HL-60 (cell line): ENCODE data around the gene SARDH.
"Not testable (repeated sequence)": the region's sequence is repeated elsewhere in the genome, so short reads cannot be mapped to it uniquely, and the experiment has no call there.

ENCODE experiments used
- DNase-seq, 2 experiments: peaks; one replicate each; pipeline ENCODE4 v3.0.0-alpha.2; 2010 to 2020; ENCODE audit warnings: low read depth in 1 of 2, low spot score in 1 of 2
- H3K27ac ChIP-seq: fragments of 250-450 bp; sonication (Bioruptor Pico); replicated peaks from 2 replicates; pipeline ENCODE4 v1.5.1; 2020; ENCODE audit warnings: mild to moderate bottlenecking, moderate library complexity
- H3K27me3 ChIP-seq: fragments of 250-450 bp; sonication (Bioruptor Pico); 2 replicates; pipeline ENCODE4 v1.5.1; 2021; ENCODE audit warnings: mild to moderate bottlenecking, moderate library complexity; ENCODE audit not compliant: insufficient read depth, poor library complexity, severe bottlenecking
- H3K4me3 ChIP-seq: replicated peaks from 2 replicates; pipeline ENCODE4 v1.5.1; 2011; ENCODE audit warnings: mild to moderate bottlenecking, control low read depth, low read length; ENCODE audit not compliant: insufficient read depth
- GABPA ChIP-seq: IDR thresholded peaks from 2 replicates; pipeline ENCODE4 v1.6.1; 2012; ENCODE audit warnings: low read depth
- POLR2AphosphoS5 ChIP-seq: IDR thresholded peaks from 2 replicates; pipeline ENCODE4 v1.6.1; 2012; ENCODE audit warnings: low read depth
- REST ChIP-seq: IDR thresholded peaks from 2 replicates; pipeline ENCODE4 v1.6.1; 2012; ENCODE audit warnings: low read depth; ENCODE audit not compliant: insufficient replicate concordance
- SPI1 ChIP-seq: IDR thresholded peaks from 2 replicates; pipeline ENCODE4 v1.6.1; 2012; ENCODE audit warnings: low read depth, mild to moderate bottlenecking, borderline replicate concordance
- TF ChIP-seq, protein P1 (sequence below): IDR thresholded peaks from one replicate; pipeline ENCODE4 v1.5.1; 2011; ENCODE audit warnings: low read length, control low read depth, inconsistent platforms; ENCODE audit not compliant: insufficient read depth

The SARDH gene

DNA sequence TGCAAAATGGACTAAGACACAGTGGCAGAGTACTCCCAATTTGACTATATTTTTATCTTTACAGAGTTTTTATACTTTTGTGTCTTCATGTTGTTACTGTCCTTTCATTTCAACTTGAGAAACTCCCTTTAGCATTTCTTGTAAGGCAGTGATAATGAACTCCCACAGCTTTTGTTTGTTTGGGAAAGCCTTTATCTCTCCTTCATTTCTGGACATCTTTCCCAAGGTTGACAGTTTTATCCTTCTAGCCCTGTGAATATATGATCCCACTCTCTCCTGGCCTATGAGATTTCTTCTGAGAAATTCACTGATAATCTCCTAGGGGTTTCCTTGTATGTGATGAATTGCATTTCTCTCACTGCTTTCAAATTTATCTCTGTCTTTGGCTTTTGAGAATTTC, 9.2 kb upstream of the SARDH start:
- TF ChIP-seq REST: no peak
- TF ChIP-seq SPI1: no peak
- no peak for TF ChIP-seq GABPA
- TF ChIP-seq, protein P1, sequence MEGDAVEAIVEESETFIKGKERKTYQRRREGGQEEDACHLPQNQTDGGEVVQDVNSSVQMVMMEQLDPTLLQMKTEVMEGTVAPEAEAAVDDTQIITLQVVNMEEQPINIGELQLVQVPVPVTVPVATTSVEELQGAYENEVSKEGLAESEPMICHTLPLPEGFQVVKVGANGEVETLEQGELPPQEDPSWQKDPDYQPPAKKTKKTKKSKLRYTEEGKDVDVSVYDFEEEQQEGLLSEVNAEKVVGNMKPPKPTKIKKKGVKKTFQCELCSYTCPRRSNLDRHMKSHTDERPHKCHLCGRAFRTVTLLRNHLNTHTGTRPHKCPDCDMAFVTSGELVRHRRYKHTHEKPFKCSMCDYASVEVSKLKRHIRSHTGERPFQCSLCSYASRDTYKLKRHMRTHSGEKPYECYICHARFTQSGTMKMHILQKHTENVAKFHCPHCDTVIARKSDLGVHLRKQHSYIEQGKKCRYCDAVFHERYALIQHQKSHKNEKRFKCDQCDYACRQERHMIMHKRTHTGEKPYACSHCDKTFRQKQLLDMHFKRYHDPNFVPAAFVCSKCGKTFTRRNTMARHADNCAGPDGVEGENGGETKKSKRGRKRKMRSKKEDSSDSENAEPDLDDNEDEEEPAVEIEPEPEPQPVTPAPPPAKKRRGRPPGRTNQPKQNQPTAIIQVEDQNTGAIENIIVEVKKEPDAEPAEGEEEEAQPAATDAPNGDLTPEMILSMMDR: no peak
- TF ChIP-seq POLR2AphosphoS5: no peak
- no peak overlapping the region for H3K4me3 ChIP-seq

DNA sequence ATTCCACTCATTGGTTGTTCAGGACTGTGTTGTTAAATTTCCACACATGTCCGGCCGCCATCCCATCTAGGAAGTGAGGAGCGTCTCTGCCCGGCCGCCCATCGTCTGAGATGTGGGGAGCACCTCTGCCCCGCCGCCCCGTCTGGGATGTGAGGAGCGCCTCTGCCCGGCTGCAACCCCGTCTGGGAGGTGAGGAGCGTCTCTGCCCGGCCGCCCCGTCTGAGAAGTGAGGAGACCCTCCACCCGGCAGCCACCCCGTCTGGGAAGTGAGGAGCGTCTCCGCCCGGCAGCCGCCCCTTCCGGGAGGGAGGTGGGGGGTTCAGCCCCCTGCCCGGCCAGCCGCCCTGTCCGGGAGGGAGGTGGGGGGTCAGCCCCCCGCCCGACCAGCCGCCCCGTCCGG, 6.4 kb upstream of the SARDH start:
- not testable (repeated sequence) for H3K27ac ChIP-seq, DNase-seq

More for the DNA sequence above, 9.2 kb upstream of the SARDH start:
- no peak for DNase-seq
- H3K27me3 ChIP-seq: no peaks in the 10 kb centered on the region
- H3K27ac ChIP-seq: no peak overlapping the region

DNA sequence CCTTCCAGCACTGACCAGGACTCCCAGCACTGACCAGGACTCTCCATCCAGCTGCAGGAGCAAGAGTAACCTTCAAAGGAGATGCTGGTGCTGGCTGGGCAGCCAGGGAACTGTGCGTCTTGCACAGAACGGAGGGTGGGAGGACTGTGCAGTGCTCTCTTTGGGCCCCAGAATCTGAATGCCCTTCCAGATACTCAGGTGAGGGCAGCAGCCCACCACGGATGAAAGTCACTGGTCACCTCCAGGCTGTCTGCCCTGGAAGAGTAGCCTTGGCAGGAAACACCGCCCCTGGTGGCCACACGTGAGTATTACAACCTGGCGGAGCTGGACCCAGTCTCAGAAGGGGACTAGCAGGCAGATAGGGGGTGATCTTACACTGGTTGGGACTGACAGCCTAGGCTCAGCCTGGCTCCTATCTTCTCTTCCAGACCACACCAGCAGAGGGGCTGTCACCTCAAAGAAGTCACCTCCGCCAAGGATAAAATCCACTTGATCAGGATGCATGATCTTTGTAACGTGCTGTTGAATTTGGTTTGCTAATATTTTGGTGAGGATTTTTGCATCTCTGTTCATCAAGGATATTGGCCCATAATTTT, 4.8 kb upstream of the SARDH start:
- H3K4me3 ChIP-seq: no peak overlapping the region
- no peak overlapping the region for H3K27ac ChIP-seq
- peaks cover 2% of the 10 kb centered on the region for H3K27me3 ChIP-seq
- TF ChIP-seq, protein P1: peak; percentile 98
- TF ChIP-seq POLR2AphosphoS5 (no peak), GABPA (no peak), REST (no peak), SPI1 (no peak)
- peak; percentile 28 to 52 for DNase-seq

More for the DNA sequence above, 6.4 kb upstream of the SARDH start:
- H3K4me3 ChIP-seq, H3K27me3 ChIP-seq: not testable (repeated sequence)

DNA sequence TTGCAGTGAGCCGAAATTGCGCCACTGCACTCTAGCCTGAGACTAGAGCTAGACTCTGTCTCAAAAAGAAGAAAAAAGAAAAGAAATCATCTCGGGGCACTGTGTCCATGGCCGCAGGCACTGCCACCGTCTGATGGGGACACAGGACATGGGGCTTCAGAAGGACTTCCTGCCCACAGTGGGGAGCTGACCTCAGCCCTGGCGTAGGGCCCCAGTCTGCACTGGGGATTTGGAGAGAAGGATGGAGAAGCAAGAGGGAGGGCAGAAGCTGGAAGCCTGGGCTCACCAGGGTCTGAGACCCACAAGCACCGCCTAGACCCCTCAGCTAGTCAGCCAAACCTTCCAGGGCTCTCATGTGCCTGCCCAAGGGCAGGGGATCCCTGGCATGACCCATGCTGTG, 4.1 kb upstream of the SARDH start:
- H3K4me3 ChIP-seq: no peak overlapping the region
- peaks cover 2% of the 10 kb centered on the region for H3K27me3 ChIP-seq
- H3K27ac ChIP-seq: no peak overlapping the region
- no peak for DNase-seq
- TF ChIP-seq SPI1: no peak
- no peak for TF ChIP-seq REST
- TF ChIP-seq, protein P1: no peak
- TF ChIP-seq GABPA: no peak
- no peak for TF ChIP-seq POLR2AphosphoS5
